Measurements from ENCODE around the gene RTKN2.

Gene RTKN2

GRCh38 chr10:62133618-62134017, 135.0 kb downstream of the RTKN2 start:
- no peak overlapping the region for H3K4me3 ChIP-seq (replicated peaks; ENCODE audit: low read depth, low read length)
- no peak for TF ChIP-seq CTCF (IDR thresholded peaks at IDR 0.05; ENCODE audit: low read length, missing control alignments)
- DNase-seq (ENCODE audit: low read depth): no peak
